Neural cell (in vitro differentiated cells): ENCODE data around the gene NPIPA8. TPM values are rescaled to one million over a fixed set of nuclear protein-coding genes. Genes with fewer than 3 reads are reported as not detected.
"Not testable (repeated sequence)": the region's sequence is repeated elsewhere in the genome, so short reads cannot be mapped to it uniquely, and the experiment has no call there.

Source experiments
- H2AFZ ChIP-seq: fragments of 200-600, 300-800 bp; sonication (generic), shearing (Covaris generic); 2 replicates; pipeline ENCODE4 v1.6.0; 2014; ENCODE audit warnings: low read depth, mild to moderate bottlenecking, antibody characterized with exemption, low read length, moderate library complexity
- H3F3A ChIP-seq: fragments of 200-600 bp; shearing (Covaris generic); 2 replicates; pipeline ENCODE4 v1.6.1; 2016; ENCODE audit warnings: mild to moderate bottlenecking, moderate library complexity, mixed read lengths, antibody characterized with exemption, low read length; ENCODE audit not compliant: insufficient read depth, poor library complexity, severe bottlenecking
- H3K27ac ChIP-seq: fragments of 200-600, 300-800 bp; sonication (generic), shearing (Covaris generic); 2 replicates; pipeline ENCODE4 v1.5.1; 2014; ENCODE audit warnings: mild to moderate bottlenecking, low read length, moderate library complexity
- H3K27me3 ChIP-seq: fragments of 300-800, 200-600 bp; sonication (generic), shearing (Covaris generic); 2 replicates; pipeline ENCODE4 v1.6.0; 2014; ENCODE audit warnings: mild to moderate bottlenecking, low read depth, low read length, moderate library complexity; ENCODE audit not compliant: insufficient read depth
- H3K36me3 ChIP-seq: fragments of 300-800, 200-600 bp; sonication (generic), shearing (Covaris generic); 2 replicates; pipeline ENCODE4 v1.5.1; 2014; ENCODE audit warnings: mild to moderate bottlenecking, antibody characterized with exemption, low read length, moderate library complexity; ENCODE audit not compliant: insufficient read depth
- H3K4me2 ChIP-seq: fragments of 300-800, 200-600 bp; sonication (generic), shearing (Covaris generic); 2 replicates; pipeline ENCODE4 v1.6.0; 2014; ENCODE audit warnings: mild to moderate bottlenecking, low read length
- H3K4me3 ChIP-seq: fragments of 300-800, 200-600 bp; sonication (generic), shearing (Covaris generic); 2 replicates; pipeline ENCODE4 v1.5.1; 2014; ENCODE audit warnings: mild to moderate bottlenecking, low read length, moderate library complexity
- H3K79me2 ChIP-seq: fragments of 200-600 bp; shearing (Covaris generic); replicated peaks from 2 replicates; pipeline ENCODE4 v1.6.0; 2014; ENCODE audit warnings: mild to moderate bottlenecking, low read length, moderate library complexity; ENCODE audit not compliant: insufficient read depth
- H3K9ac ChIP-seq: fragments of 300-800, 200-600 bp; sonication (generic), shearing (Covaris generic); 2 replicates; pipeline ENCODE4 v1.6.1; 2016; ENCODE audit warnings: mild to moderate bottlenecking, low read length, mixed read lengths
- H3K9me2 ChIP-seq: fragments of 200-600 bp; shearing (Covaris generic); 2 replicates; pipeline ENCODE4 v1.6.1; 2016; ENCODE audit warnings: mild to moderate bottlenecking, low read length, mixed read lengths; ENCODE audit not compliant: insufficient read depth
- H3K9me3 ChIP-seq: fragments of 200-600, 300-800 bp; sonication (generic), shearing (Covaris generic); 2 replicates; pipeline ENCODE4 v1.6.1; 2016; ENCODE audit warnings: mild to moderate bottlenecking, mixed run types, low read length, moderate library complexity, mixed read lengths
- H4K20me1 ChIP-seq: fragments of 200-600 bp; shearing (Covaris generic); 2 replicates; pipeline ENCODE4 v1.6.1; 2016; ENCODE audit warnings: mild to moderate bottlenecking, mixed run types; ENCODE audit not compliant: insufficient read depth
- polyA plus RNA-seq: library from polyadenylated mRNA; depleted of rRNA; stranded (reverse); fragments of >200 nt; gene quantifications from 2 replicates; pipeline ENCODE4 v1.2.3, GENCODE V29; 2014

The NPIPA8 gene
- polyA plus RNA-seq, 1 donor from 2014 or later, result 0.38 TPM

DNA sequence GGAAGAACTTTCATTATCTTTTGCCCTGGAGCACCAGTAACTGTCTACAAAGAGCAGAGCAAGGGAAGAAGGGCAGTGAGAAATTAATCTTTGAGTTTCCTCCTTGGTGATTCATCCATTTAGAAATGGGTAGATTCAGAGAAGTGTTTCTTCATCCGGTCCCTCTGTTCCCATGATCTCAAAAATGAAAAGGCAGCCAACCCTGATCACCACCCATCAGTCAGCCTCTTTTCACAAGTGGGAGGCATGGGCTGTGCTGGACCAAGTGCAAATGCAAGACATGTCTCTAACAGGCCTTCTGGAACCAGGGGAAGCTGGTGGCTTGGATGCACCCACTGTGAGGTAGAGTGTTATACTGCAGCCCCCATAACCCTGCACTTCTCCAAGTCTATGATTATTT lies 38.8 kb downstream of the NPIPA8 start:
- not testable (repeated sequence) for H3F3A ChIP-seq, H3K4me2 ChIP-seq, H3K27ac ChIP-seq, H4K20me1 ChIP-seq, H3K4me3 ChIP-seq, H3K27me3 ChIP-seq, H3K79me2 ChIP-seq, H2AFZ ChIP-seq, H3K36me3 ChIP-seq, H3K9me2 ChIP-seq, H3K9me3 ChIP-seq, H3K9ac ChIP-seq

- not testable (repeated sequence) for H3K27me3 ChIP-seq, H3K9me2 ChIP-seq, H3K9ac ChIP-seq, H3F3A ChIP-seq, H3K79me2 ChIP-seq, H3K36me3 ChIP-seq, H2AFZ ChIP-seq, H3K4me3 ChIP-seq, H4K20me1 ChIP-seq, H3K9me3 ChIP-seq, H3K4me2 ChIP-seq, H3K27ac ChIP-seq
These were observed 39.6 kb downstream of the NPIPA8 start for GRCh38 chr16:18296931-18297330.

- H3K4me3 ChIP-seq, H4K20me1 ChIP-seq, H3K9me2 ChIP-seq, H3K36me3 ChIP-seq, H2AFZ ChIP-seq, H3K4me2 ChIP-seq, H3F3A ChIP-seq, H3K9ac ChIP-seq, H3K9me3 ChIP-seq, H3K27me3 ChIP-seq, H3K79me2 ChIP-seq, H3K27ac ChIP-seq: not testable (repeated sequence)
These were observed 42.2 kb downstream of the NPIPA8 start for GRCh38 chr16:18294371-18294770.

DNA sequence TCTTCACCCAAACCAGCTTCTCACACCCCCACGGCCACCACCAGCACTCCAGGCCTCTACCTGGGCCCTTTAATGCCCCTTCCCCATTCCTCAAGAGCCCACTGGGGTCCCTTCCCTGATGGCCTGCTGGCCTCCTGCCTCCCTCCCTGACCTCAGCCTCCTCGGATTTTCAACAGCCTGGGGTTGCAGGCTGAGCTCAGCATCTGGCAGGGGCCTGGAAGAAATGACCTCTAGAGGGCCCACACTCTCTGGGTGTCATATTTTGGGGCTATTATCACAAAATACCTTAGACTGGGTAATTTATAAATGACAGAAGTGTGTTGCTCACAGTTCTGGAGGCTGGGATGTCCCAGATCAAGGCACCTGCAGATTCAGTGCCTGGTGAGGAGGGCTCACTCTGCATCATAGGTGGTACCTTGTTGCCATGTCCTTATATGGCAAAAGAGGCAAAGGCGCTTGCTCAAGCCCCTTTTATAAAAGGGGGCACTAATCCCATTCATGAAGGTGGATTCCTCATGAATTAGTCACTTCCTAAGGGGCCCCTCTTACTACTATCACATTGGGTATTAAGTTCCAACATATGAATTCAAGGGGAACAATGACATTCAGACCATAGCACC lies 43.1 kb downstream of the NPIPA8 start:
- H3K4me2 ChIP-seq, H3K9ac ChIP-seq, H3K9me3 ChIP-seq, H2AFZ ChIP-seq, H3K9me2 ChIP-seq, H3F3A ChIP-seq, H3K4me3 ChIP-seq, H3K79me2 ChIP-seq, H4K20me1 ChIP-seq, H3K27ac ChIP-seq, H3K27me3 ChIP-seq, H3K36me3 ChIP-seq: not testable (repeated sequence)

GRCh38 chr16:18290959-18291358 lies 45.6 kb downstream of the NPIPA8 start:
- not testable (repeated sequence) for H3K9me2 ChIP-seq, H3K9me3 ChIP-seq, H3K4me2 ChIP-seq, H3K4me3 ChIP-seq, H2AFZ ChIP-seq, H3F3A ChIP-seq, H3K79me2 ChIP-seq, H4K20me1 ChIP-seq, H3K27ac ChIP-seq, H3K9ac ChIP-seq, H3K27me3 ChIP-seq, H3K36me3 ChIP-seq

GRCh38 chr16:18286342-18286741 lies 50.2 kb downstream of the NPIPA8 start:
- not testable (repeated sequence) for H3K27me3 ChIP-seq, H3K79me2 ChIP-seq, H3K9me3 ChIP-seq, H3K4me2 ChIP-seq, H3K4me3 ChIP-seq, H3K36me3 ChIP-seq, H3F3A ChIP-seq, H3K9me2 ChIP-seq, H3K27ac ChIP-seq, H4K20me1 ChIP-seq, H2AFZ ChIP-seq, H3K9ac ChIP-seq

GRCh38 chr16:18280319-18280718 lies 56.2 kb downstream of the NPIPA8 start:
- H3K36me3 ChIP-seq, H3K9me3 ChIP-seq, H3F3A ChIP-seq, H4K20me1 ChIP-seq, H3K4me3 ChIP-seq, H3K4me2 ChIP-seq, H3K27ac ChIP-seq, H2AFZ ChIP-seq, H3K27me3 ChIP-seq, H3K9me2 ChIP-seq, H3K79me2 ChIP-seq, H3K9ac ChIP-seq: not testable (repeated sequence)

- not testable (repeated sequence) for H4K20me1 ChIP-seq, H3K27me3 ChIP-seq, H3F3A ChIP-seq, H3K4me2 ChIP-seq, H3K9me2 ChIP-seq, H3K4me3 ChIP-seq, H2AFZ ChIP-seq, H3K36me3 ChIP-seq, H3K9ac ChIP-seq, H3K27ac ChIP-seq, H3K9me3 ChIP-seq, H3K79me2 ChIP-seq
These were observed 59.8 kb downstream of the NPIPA8 start for GRCh38 chr16:18276756-18277155.
